Measurements from ENCODE around the gene RPL27.
"Not testable (repeated sequence)": the region's sequence is repeated elsewhere in the genome, so short reads cannot be mapped to it uniquely, and the experiment has no call there.

RPL27 gene

DNA sequence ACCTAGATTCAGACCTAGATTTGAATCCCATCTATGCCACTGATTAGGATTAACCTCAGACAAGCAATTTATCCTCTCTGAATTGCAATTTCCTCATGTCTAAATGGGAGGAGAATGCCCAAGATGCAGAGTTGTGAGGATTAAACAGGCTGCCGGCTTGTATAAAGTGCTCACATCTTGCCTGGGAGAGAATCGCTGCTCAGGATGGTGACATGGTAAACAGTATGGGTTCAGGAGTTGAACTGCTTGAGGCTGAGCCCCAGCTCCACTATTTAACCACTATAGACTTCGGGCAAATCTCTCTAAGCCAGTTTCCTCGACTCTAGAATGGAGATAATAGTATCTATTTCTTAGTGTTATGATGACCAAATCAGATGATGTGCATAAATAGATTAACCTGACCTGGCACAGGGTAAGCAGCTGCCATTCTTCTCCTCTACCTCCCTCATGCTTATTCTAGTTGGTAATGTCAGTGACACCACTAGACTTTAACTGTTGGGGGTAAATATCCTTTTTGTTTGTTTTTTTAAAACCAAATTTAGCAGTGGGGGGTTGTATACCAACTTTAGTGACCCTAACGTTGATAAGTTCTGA lies 732 bp upstream of the RPL27 start:
- no peak for DNase-seq

DNA sequence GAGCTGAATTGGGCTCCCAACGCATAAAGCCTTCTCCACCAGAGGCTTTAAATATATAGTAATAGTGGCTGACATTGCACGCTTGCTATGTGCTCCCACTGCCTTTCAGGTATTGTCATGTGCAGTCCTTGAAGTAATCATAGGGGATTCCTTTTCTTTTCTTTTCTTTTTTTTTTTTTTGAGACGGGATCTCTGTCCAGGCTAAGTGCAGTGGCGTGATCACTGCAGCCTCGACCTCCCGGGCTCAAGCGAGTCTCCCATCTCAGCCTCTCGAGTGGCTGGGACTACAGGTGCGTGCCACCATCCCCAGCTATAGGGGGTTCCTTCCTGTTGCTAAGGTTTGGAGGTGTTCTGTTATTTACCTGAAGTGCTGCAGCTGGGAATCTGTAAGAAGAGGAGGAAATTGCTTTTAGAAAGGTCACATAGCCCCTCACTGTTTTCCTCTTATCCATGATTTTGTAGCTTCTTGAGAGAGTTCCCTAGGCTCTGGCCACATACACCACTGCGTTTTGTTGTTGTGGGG lies 845 bp downstream of the RPL27 start:
- DNase-seq, result no peak

DNA sequence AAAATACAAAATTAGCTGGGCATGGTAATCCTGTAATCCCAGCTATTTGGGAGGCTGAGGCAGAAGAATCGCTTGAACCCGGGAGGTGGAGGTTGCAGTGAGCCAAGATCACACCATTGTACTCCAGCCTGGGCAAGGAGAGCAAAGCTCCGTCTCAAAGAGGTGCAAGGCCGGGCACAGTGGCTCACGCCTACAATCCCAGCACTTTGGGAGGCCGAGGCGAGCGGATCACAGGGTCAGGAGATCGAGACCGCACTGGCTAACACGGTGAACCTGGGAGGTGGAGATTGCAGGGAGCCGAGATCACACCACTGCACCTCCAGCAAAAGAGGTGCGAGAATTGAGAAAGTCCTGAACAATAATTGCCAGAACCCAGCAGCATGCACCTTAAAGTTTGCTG lies 2.7 kb downstream of the RPL27 start:
- not testable (repeated sequence) for DNase-seq

DNA sequence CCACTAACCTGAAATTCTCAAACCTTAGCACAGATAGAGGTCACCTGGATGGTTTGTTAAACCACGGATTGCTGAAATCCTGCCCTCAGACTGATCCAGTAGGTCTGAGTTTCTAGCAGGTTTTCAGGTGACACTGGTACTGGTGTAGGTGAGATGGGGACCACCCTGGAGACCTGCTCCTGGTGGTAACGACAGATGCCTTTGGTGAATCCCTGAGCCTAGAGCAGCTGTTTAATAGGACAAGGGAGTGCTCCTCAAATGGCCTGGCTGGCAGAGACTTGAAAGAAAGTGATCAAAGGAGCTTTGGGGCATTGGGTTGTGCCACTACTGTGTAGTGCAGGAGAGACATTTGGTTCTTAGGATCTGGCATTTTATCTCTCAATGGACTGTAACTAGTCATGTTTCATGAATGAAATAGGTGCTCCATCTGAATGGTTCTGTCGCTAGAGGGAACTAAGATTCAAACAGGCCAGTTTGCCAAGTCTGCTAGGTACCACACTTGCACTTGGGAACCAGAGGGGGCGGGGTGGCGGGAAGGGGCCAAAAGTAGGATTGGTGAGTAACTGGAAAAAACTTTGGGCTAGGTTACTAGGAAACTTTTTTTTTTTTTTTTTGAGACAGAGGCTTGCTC lies 5.4 kb downstream of the RPL27 start:
- DNase-seq, result no peak

DNA sequence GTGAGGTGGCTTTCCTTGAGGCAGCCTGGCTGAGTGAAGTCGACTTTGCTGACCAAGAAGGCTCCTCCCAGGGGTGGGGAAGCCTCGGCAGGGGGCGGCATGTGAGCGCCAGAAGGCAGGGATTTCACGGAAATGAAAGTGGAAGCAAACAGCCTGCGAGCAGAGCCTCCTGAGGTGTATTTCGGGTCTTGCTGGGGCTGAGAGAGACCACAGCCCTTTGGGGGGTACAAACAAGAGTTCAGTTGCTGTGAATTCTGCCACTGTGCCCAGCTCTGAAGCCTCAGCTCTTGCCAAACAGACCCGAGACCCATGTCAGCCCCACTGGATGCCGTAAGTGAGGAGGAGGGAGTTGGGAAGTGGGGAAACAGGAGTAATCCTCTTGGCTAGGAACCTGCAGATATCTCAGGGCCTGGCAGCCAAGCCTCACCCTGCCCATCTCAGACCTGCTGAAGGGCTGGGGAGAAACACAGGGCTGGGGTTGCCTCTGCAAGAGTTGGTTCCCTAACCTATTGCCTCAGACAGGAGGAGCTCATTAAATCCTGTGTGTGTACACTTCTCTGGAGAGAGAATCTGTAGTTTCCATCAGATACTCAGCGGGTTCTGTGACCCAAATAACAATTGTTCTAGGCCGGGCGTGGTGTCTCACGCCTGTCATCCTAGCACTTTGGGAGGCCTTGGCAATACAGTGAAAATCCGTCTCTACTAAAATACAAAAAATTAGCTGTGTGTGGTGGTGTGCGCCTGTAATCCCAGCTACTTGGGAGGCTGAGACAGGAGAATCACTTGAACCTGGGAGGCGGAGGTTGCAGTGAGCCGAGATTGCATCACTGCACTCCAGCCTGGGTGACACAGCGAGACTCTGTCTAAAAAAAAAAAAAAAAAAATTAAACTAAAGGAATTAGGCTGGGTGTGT lies 8.7 kb downstream of the RPL27 start, which contains the start of gene IFI35:
IFI35 (plus strand) TSS at position 146 of the 913 bp plus-strand sequence; CDS start at position 310, 164 bp downstream.
- peak; percentile 93 to 95 for DNase-seq

DNA sequence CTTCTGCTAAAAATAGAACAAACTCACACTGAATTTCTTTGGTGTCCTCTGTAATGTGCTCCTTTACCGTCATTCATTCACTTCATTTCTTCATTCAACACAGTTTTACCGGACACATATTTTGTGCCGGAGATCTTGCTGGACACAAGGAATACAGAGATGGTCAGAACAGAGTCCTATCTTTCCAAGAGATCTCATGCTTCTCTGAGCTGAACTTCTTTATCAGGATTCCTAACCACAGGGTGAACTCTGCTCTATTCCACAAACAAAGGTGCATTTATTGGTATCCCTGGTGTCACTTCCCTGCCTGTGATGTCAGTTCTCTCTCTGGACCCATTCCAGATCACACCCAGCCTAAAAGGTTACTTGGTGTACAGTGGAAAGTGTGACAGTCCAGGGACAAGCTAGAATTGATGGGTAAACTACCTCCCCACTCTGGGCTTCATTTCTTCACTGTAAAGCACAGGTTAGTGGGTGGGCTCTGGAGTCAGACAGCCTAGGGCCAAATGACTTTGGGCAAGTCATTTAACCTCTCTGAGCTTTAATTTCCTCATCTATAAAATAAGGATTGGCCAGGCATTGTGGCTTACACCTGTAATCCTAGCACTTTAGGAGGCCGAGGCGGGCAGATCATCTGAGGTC lies 12.6 kb downstream of the RPL27 start:
- DNase-seq, result no peak

DNA sequence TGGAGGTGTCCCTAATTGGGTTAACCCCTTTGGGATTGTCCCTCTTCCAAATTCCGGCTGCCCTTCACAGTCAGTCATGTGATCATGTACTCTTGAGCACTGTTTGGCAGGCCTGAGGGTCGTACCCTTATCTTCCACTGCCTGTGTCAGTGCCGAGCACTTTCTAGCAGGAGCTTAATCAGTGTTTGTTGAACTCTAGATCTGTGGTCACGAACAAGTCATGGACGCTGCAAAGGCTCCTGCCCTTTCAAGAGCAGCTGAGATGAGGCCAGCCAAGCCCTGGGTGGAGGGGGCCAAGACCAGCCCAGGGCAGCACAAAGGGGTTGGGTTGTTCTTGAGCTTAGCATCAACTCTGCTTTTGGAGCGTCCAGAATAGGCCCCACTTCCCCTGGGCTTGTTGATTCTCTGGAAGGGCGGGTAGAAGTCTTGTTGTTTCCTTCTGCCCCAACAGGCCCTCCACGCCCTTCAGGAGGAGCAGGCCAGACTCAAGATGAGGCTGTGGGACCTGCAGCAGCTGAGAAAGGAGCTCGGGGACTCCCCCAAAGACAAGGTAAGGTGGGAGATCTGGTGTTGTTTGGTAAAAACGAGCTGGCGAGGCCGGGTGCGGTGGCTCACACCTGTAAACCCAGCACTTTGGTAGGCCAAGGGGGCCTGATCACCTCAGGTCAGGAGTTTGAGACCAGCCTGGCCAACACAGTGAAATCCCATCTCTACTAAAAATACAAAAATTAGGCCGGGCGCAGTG lies 13.7 kb downstream of the RPL27 start:
- no peak for DNase-seq

DNA sequence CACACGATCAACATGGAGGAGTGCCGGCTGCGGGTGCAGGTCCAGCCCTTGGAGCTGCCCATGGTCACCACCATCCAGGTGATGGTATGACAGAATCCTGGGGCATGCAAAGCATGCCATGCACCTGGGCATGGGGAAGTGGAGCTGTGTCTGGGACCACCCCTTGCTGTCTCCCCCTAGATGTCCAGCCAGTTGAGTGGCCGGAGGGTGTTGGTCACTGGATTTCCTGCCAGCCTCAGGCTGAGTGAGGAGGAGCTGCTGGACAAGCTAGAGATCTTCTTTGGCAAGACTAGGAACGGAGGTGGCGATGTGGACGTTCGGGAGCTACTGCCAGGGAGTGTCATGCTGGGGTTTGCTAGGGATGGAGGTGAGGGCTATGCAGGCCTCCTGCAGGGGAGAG lies 15.1 kb downstream of the RPL27 start:
- DNase-seq, result no peak

DNA sequence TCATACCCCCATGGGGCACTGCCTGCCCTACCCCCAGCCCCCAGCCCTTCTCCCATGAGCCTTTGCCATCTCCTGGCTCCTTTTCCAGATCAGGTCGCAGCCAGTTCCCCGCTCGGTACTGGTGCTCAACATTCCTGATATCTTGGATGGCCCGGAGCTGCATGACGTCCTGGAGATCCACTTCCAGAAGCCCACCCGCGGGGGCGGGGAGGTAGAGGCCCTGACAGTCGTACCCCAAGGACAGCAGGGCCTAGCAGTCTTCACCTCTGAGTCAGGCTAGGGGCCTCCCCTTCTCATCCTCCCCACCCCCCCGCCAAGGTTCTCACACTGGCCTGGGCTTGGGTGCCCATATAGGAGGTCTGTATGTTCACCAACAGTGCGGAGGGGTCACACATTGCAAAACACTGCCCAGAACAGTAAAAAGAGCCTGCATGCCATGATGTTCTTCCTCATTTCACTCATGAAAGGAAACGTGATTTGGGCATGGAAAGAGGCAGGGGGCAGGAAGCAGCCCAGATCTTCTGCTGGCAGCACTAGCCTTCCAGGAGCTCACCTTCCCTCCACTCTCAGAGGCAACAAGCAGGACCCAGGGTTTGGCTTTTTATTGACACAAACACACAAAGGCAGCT lies 15.9 kb downstream of the RPL27 start:
- no peak for DNase-seq

DNA sequence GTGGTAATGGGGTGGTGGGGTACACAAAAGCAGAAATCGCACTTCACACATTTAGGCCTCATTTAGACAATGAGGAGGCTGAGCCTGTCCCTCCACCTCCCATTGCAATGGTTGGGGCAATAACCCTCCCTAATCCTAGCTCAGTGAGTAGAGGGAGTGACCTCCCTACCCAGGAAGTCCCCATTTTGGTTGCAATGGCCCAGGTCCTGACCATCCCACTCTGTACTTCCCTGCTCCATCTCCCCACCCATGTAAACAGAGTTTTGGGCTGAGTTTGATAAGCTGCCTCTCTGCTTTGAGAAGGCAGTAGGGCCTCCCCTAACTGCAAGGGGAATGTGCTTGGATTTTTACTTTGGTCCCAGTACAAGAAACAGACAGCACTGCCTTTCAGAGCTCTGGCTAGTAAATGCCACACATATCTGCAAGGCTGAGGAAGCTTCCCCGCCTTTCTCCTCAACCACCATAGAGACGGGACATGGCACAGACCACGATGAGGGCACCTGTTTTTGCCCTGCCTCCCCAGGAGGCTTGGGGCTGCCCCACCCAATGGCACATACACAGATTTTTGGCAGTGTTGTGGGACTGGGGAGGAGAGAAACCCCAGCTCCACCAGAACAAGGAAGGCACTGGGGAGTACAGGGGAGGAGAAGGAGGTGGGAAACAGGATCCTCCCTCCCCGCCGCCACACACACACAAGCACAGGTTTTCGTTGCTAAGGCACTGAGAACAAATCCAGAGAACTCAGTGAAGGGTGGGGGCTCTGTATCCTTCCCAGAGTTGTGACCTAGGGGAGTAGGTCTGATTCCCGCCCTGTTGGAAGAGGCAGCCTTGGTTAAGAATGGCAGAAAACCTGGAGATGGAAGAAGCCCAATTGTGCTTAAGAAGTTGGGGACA lies 16.7 kb downstream of the RPL27 start:
- no peak for DNase-seq

DNA sequence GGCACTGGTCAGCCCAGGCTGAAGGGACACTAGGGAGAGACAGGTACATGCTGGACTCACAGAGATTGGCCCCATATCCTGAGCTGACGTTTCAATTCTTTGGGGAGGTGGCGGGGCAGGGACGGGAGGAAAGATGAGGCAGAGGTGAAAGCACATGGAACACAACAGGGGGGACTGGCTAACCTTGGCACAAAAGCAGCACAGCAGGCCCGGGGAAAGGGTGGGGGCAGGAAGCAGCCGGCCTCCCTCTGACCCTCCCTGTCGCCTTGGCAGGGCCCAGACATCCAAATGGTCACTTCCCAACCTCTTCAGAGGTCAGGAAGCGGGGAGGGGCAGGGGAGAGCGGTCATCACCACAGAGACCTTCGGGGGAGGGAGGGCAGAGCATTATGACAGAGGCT lies 17.4 kb downstream of the RPL27 start:
- no peak for DNase-seq

DNA sequence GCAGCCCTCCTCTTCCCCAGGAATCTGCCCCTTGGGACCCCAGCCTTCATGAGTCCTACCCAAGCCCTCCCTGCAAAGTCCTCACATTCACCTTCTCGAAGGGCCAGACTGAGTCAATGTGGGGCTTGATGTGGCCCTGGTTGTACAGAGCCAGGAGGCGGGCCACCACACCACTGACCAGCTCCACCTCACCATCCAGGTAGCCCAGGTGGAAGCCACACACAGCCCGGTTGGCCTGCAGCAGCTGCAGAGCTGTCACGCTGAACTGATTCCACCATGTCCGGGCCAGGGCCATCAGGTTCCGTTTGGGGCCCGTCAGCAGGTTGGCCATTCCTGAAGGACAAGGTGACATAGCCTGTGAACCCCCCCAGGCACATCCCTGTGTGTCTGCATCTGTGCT lies 18.0 kb downstream of the RPL27 start:
- DNase-seq, result no peak

DNA sequence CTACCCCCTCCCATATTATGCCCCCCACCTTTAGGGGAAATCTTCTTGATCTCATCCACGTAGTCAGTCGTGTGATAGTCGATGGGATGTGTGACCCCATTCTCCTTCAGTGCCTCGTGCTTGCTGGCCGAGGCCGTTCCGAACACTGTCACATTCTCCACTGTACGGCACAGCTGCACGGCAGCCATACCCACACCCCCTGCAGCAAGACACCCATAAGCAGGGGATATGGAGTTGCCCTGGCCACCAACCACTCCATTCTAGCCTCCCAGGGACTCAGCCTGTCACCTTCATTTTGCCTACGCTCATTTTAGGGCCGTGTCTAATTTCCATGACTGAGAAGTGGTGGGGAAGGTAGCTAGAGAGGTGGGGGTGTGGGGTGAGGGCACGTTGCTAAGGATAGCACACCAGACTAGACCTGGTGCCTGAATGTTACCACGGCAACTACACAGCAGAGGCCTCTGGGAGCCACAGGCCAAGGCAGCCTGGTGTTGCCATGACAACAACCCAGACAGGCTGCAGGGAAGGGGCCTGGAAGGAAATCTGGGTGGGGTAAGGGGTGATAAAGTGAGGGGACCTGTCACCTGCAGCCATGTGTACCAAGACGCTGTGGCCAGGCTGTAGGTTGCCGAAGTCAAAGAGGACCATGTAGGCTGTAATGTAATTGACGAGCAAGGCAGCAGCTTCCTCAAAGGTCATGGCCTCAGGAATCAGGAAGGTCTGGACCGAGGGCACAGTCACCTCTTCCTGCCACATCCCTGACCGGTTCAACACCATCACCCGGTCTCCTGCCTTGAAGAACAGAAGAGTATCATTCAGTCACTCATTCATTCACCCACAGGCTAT lies 20.0 kb downstream of the RPL27 start:
- DNase-seq, result peak; percentile 38 to 52

DNA sequence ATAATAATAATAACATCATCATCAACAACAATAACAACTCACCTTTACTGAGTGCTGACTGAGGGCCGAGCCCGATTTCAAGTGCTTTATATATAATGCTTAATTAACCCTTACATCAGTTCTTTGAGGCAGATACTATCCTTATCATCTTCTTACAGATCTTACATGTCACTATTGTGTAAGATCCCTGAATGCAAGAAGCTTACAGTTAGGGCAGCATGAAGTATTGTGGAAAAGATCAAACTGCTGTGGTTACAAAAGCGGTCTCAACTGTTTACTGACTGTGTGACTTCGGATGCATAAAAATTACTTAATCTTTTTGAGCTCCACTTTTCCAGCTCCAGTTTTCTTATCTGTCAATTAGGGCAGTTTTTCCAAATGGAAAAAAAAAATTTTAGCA lies 20.7 kb downstream of the RPL27 start:
- DNase-seq, result no peak

DNA sequence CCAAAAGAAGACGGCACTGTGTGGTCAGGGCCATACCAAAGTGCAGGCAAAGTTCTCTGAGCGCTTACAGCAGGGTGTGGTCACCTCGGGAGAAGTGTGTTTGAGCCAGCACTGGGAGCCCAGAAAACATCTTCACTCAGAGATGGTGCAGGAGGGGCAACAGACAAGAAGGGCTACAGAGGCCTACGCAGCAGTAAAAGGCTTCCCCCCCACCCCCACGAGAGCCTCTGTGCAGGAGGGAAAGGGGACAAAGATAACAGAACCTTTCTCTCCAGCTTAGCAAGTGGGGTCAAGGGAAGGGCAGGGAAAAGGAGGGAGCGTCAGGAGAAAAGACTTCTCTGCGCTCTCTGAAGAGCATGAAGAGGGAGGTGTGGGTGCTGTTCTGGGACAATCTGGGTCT lies 21.2 kb downstream of the RPL27 start:
- no peak for DNase-seq

DNA sequence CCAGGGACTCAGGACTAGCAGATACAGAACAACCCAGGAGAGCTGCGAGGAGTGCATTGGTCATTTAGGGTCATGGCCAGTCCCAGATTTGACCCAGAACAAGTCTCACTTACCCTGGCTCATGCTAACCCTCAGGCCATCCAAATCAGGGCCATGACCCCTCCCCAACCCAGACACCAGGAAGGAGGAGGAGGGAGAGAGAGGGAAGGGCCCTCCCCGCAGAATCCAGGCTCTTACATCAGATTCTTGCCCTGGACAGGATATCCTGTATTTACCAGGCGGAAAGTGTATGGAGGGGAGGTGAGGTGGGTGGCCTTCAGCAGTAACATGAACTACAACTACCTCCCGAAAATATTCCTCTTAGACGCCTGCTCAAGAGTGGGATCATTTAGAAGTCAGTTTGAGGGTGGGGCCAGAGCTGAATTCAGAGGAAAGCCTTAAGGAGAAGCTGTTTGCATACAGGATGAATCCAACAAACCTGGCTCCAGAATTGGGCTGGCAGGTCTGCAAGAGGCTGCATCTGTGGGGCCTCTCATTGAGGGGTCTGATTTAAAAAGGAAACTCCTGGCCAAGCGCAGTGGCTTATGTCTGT lies 21.9 kb downstream of the RPL27 start:
- no peak for DNase-seq

DNA sequence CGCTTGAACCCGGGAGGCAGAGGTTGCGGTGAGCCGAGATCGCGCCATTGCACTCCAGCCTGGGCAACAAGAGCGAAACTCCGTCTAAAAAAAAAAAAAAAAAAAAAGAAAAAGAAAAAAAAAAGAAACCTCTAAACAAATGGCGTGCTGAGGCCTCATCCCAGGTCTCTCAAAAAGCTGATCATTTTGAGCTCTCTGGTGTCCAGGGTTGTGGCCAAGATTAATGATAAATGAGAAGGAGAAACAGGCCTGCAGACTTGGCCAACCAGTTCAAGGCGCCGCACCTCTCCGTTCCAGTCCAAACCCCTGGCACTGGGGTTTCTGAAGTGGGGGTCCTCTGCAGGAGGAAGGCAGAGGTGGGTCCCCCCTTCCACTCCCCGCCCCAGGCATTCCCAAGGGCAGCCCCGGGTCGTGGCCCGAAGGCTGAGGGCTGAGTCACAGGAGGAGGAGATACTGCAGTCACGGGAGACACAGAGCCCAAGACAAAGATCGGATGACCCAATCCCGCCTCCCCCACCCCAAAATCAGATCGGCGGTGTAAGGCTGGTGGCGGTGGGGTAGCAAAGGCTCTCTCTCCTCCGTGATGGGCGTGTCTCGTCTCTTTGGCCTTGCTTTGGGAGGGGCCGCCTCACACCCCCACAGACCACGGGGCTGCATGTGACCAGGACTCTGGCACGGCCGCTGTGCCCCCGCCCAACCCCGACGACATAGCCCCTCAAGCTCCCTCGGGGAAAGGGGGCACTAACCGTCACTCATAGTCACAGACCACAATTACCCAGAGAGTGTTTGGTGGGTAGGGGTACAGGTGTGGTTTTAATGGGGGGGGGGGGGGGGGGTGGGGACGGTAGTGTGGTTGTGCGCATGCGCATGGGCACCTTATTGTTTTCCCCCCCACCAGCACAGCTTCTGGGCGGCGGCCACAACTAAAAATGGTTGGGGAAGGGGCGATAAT lies 22.8 kb downstream of the RPL27 start:
- DNase-seq, result peak; percentile 40 to 48

Data from CD4-positive, alpha-beta T cell treated with Interferon alpha-2 for 1 hour (primary cell).